Subcutaneous adipose tissue (tissue), 4 donors: ENCODE results near the gene NFATC2IP. TPM values are rescaled to one million over a fixed set of nuclear protein-coding genes. Genes with fewer than 3 reads are reported as not detected.

Source experiments
- total RNA-seq, 4 donors: library from RNA; depleted of rRNA; stranded (reverse); fragments of >200 nt; gene quantifications; one replicate each; pipeline ENCODE4 v1.1.0, GENCODE V29; 2016
- TF ChIP-seq, protein P1 (sequence below): fragments of 450-650 bp; IDR thresholded peaks from one replicate; pipeline ENCODE4 v1.5.1; 2016; ENCODE audit warnings: low read depth, mild to moderate bottlenecking, control low read depth, antibody characterized with exemption, moderate library complexity

The NFATC2IP gene
- total RNA-seq, 4 donors from 2014 or later = 18.2 to 33.5 (median 23.8) TPM

DNA sequence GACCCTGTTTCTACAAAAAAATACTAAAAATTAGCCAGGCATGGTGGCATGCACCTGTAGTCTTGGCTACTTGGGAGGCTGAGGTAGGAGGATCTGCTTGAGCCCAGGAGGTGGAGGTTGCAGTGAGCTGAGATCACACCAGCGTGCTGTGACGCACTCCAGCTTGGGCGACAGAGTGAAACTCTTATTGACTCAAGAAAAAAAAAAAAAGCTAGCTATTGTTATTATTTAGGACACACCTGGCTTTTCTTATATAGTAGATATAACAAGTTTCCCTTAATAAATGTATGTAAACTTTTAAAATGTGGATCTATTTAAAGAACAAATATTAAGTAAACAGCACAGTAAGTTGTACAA, 27.5 kb upstream of the NFATC2IP start:
- TF ChIP-seq, protein P1, sequence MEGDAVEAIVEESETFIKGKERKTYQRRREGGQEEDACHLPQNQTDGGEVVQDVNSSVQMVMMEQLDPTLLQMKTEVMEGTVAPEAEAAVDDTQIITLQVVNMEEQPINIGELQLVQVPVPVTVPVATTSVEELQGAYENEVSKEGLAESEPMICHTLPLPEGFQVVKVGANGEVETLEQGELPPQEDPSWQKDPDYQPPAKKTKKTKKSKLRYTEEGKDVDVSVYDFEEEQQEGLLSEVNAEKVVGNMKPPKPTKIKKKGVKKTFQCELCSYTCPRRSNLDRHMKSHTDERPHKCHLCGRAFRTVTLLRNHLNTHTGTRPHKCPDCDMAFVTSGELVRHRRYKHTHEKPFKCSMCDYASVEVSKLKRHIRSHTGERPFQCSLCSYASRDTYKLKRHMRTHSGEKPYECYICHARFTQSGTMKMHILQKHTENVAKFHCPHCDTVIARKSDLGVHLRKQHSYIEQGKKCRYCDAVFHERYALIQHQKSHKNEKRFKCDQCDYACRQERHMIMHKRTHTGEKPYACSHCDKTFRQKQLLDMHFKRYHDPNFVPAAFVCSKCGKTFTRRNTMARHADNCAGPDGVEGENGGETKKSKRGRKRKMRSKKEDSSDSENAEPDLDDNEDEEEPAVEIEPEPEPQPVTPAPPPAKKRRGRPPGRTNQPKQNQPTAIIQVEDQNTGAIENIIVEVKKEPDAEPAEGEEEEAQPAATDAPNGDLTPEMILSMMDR = no peak

DNA sequence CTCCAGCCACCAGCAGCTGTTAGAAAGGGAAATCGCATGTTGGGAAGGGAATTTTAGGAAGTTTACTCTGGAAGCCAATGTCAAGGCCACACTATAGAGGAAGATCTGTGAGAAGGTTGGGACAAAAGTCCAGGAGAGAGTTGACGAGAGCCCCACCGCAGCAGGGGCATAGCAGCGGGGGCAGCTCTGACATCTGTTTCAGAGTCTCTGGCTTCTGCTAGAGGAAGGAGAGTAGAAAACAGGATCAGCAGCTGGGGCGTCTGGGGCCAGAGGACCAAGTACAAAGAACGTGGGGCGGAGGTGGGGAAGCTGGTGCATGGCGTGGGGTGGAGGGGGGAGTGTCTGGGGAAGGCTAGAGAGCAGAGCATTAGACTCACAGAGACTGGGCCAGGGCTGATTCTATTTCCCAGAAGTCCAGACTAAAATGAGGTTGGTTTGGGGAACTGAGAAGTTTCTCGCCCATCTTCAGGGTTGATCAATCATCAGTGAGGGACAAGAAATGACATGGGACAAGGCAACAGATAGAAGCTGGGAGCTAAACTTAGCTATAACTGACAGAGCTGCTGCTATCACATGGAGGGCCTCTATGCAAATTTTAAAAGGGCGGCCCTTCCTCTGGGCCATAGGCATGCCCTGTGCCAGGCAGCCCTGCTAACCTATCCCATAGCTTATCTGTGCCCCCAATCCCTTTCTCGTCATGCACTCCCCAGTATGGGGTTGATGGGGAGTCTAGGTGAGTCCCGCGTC, 26.9 kb upstream of the NFATC2IP start:
- TF ChIP-seq, protein P1 = no peak

DNA sequence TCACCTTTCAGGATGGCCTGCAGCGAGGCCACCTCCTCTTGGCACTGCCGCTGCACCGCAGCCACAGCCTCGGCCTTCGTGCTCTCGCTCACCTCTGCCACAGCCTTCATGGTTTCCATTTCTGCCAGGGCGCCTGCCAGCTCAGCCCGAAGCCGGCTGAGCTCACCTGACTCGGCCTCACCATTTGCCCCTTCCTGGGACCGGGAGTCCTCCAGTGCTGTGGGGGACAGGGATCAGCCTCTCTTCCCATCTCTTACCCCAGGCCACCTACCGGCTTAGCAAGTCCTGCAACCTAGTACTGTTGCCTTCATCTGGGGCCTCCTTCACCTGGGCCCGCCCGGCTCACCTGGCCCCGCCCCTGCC, 26.4 kb upstream of the NFATC2IP start:
- TF ChIP-seq, protein P1 = no peak

DNA sequence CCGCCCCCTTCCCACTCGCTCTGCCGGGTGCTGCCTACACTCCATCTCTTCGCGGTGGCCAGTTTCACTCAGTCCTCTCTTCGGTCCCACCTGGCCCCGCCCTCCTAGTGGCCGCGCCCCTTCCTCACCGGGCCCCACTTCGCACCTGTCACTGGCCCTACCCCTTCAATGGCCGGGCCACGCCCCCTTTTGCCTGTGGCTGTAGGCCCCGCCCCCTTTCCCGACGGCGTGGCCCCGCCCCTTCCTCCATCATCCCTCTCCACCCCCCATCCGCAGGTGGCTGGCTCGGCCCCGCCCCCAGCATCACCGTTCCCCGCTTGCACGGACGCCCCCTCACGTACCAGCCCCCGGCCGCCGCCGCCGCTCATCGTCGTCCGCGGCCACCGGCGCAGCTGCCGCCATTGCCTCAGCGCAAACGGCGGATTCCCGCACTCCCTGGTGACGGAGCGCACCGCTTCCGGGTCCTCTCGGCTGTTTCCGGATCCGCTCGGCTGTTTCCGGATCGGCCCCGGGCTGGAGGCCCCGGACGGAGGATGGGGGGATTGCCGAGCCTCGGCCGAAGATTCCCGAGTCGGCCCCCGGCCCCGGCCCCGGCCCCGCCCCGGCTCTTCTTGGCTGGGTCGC, 25.9 kb upstream of the NFATC2IP start, which contains the start of gene RABEP2:
TSS of gene RABEP2 (minus strand) at position 477 of the 624 bp plus-strand sequence. CDS start at position 402, 75 bp downstream.
- TF ChIP-seq, protein P1 = no peak

DNA sequence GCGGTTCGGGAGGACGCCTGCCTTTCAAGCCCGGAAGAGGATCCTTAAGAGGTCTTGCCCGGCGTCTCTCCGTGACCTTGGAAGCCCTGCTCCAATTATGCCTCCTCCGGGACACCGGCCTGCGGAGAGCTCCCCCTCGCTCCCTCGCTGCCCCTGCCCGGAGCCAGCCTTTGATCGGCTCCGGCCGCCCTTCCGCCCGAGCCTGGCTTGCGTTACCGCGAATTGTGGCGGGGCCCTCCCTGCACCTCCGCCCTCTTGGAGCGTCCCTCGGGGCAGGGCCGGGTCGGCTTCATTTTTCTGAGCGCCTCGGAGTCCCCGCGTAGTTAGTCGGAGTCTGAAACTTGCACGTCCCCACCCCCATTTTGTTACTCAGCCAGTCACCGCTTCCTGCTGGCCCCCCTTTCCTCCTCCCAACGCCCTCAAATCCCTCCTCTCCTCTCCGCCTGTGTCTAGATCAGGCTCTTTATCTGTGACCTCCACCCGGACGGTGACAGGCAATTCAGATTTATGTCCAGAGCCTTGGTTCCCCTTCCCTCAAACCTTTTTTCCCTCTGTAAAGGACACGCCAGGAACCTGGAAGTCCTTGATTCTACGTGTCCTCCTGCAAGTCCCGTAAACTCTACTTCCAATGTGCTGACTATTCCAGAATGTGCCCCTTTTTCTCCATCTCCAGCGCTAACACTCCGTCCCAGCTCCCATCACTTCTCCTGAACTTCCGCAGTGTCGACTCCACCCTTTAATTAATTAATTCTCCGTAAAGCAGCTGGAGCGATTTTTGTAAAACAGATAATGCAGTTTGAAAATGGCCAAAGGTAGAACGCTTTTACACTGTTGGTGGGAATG, 25.1 kb upstream of the NFATC2IP start:
- TF ChIP-seq, protein P1 = no peak

DNA sequence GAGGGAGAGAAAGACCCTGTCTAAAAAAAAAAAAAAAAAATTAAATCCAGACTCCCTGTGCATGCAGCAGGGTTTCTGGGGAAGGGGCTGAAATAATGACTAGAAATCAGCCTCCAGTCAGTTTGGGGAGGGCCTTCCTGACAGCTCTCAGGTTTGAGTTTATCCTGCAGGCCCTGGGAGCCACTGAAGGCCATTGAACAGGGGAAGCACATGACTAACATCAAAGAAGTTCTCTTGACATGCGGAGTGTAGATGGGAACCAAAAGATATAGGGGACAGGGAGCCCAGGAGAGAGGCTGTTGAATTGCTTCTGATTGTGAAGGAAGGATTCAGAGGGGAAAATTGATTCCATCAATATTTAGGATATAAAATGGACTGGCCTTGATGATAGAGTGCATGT, 22.9 kb upstream of the NFATC2IP start:
- TF ChIP-seq, protein P1 = no peak

DNA sequence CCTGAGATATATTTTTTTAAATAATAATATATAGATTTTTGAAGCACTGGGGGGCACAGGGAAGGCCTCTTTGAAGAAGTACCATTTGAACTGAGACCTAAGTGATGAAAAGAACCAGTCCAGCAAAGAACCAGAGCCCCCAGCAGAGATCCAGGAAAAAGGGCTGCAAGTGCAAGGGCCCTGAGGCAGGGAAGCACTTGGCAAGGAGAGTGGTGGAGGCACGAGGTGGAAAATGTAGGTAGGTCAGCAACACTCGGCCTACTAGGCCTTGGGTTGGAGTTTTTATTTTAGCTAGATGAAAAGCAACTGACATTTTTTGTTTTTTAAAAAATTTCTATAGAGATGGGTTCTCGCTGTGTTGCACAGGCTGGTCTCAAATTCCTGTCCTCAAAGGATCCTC, 20.5 kb upstream of the NFATC2IP start:
- TF ChIP-seq, protein P1 = no peak
